Myocyte (in vitro differentiated cells): ENCODE measurements around the gene KCNG2. TPM values are rescaled to one million over a fixed set of nuclear protein-coding genes. Genes with fewer than 3 reads are reported as not detected.

Experiments
- DNase-seq: peaks from one replicate; pipeline ENCODE4 v3.0.0-alpha.2; 2012; ENCODE audit warnings: low read depth
- total RNA-seq: library from RNA; depleted of rRNA; stranded (reverse); fragments of >200 nt; gene quantifications from 2 replicates; pipeline ENCODE4 v1.2.3, GENCODE V29; 2014

Gene KCNG2
- total RNA-seq, 1 donor from 2014 or later = 0.08 TPM

- no peak for DNase-seq
Observed at GRCh38 chr18:79878741-79879378, 81.1 kb downstream of the KCNG2 start.

- DNase-seq = no peak
Observed at GRCh38 chr18:79879566-79879965, 81.8 kb downstream of the KCNG2 start.

GRCh38 chr18:79881695-79882094 is 84.0 kb downstream of the KCNG2 start:
- DNase-seq = no peak

DNA sequence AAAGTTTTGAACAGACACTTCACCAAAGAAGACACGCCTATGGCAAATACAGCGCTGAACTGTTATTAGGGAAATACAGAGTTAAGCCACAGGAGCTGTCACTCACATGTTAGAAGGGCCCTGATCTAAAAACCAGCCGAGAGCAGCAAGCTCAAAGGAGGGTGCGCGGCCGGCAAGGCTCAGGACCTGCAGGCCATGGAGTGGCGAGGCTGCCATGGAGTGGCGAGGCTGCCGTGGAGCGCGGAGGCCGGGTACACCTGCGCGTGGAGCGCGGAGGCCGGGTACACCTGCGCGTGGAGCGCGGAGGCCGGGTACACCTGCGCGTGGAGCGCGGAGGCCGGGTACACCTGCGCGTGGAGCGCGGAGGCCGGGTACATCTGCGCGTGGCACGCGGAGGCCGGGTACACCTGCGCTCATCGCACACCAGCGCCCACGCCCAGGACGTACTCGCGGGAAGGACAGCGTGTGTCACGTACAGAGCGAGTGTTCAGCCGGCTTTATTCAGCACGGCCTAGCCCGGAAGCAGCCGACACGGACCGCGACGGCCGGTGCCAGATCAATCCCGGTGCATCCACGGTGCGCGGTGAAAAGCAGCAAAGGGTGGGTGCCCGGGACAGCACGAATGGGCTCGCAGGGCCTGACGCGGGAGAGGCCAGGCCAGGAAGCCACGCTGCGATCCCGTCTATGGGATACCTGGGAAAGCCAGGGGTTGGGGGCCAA is 84.9 kb downstream of the KCNG2 start:
- DNase-seq = no peak

GRCh38 chr18:79883461-79884293 is 85.9 kb downstream of the KCNG2 start:
- no peak for DNase-seq

- DNase-seq = no peak
Observed at GRCh38 chr18:79884294-79884962, 86.7 kb downstream of the KCNG2 start.

- DNase-seq = no peak
Observed at GRCh38 chr18:79884963-79885728, 87.4 kb downstream of the KCNG2 start.

- no peak for DNase-seq
Observed at GRCh38 chr18:79887181-79888000, 89.7 kb downstream of the KCNG2 start.

DNA sequence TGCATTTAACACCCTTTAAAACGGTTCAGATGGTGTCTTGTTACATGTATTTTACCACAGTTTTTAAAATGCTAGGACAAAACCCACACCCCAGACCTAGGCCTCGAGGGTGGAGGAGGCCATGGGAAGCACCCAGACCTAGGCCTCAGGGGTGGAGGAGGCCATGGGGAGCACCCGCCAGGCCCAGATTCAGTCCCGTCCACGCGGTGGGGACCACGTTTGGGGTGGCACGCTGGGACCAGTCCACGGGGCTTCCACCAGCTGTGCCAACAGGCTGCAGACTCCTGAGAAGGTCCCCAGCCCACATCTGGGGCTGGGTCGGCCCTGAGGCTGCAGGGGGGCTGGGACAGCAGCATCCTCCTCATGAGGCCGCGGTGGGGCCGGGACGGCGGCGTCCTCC is 90.3 kb downstream of the KCNG2 start:
- no peak for DNase-seq

GRCh38 chr18:79889569-79889968 is 91.8 kb downstream of the KCNG2 start:
- no peak for DNase-seq

- no peak for DNase-seq
Observed at GRCh38 chr18:79890674-79891073, 92.9 kb downstream of the KCNG2 start.

GRCh38 chr18:79896738-79897137 is 99.0 kb downstream of the KCNG2 start:
- no peak for DNase-seq

DNA sequence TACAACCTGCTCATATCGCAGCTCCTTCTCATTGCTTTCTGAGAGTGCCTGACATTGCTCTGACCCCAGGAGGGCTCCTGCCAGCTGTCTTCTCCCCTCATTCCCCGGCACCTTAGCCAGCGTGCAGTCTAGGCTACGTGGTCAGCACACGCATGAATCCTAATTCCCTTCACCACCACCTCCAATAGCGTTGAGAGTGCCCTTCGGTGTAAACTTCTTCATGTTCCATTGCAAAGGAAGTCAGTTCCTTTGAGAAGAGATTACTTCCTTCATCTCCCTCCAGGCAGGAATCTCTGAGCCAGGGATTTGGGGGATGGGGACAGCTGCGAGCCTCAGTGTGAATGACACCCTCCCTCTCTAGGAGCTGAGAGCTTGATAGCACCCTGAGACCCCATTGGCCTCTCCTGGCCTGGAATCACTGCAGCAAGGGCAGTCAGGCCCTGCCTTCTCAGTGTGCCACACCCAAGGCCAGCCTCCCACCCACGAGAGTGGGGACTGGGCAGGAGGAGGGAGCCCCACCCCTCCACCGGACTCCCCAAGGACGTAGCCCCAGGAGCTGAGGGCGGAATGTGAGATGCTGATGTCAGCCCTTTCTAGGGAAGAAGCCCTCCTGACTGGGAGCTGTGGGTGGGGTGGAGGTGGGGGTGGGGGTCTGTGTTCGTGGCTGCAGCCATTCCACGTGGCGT is 100.3 kb downstream of the KCNG2 start:
- no peak for DNase-seq

DNA sequence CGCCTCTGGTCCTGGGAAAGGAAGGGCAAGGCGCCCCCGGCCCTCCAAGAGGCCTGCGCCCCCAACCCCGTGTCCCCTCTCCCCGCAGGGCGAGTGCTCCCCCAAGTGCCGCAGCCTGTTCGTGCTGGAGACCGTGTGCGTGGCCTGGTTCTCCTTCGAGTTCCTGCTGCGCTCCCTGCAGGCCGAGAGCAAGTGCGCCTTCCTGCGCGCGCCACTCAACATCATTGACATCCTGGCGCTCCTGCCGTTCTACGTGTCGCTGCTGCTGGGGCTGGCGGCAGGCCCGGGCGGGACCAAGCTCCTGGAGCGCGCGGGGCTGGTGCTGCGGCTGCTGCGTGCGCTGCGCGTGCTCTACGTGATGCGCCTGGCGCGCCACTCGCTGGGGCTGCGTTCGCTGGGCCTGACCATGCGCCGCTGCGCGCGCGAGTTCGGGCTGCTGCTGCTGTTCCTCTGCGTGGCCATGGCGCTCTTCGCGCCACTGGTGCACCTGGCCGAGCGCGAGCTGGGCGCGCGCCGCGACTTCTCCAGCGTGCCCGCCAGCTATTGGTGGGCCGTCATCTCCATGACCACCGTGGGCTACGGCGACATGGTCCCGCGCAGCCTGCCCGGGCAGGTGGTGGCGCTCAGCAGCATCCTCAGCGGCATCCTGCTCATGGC is 101.3 kb downstream of the KCNG2 start:
- no peak for DNase-seq

DNA sequence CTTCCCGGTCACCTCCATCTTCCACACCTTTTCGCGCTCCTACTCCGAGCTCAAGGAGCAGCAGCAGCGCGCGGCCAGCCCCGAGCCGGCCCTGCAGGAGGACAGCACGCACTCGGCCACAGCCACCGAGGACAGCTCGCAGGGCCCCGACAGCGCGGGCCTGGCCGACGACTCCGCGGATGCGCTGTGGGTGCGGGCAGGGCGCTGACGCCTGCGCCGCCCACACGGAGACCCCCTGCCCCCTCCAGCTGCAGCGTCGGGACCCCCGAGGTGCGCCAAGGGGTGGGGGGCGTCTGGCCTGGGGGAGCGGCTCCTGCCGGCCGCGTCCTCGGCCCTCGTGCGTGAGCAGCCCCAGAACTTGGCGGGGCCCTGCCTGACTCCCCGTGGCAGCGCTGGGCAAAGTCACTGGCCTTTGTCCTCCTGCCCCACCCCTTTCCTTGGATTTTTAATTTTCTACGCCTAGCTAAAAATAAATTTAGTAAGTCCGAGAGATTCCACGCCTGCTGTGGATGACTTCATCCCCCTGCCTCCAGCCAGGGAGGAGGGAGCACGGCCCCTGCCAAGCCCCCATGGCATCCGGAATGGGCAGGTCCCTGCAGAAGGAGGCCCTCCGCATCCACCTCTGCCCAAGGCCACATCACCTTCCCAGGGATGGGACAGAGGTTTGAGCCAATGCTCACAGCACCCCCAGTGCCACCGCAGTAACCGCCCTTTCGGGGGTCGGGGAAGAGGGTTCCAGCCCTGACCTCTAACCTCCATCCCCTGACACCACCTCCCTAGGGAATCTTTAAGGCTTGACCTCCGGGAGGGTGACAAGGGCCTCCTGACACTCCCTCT is 102.1 kb downstream of the KCNG2 start:
- DNase-seq = no peak

DNA sequence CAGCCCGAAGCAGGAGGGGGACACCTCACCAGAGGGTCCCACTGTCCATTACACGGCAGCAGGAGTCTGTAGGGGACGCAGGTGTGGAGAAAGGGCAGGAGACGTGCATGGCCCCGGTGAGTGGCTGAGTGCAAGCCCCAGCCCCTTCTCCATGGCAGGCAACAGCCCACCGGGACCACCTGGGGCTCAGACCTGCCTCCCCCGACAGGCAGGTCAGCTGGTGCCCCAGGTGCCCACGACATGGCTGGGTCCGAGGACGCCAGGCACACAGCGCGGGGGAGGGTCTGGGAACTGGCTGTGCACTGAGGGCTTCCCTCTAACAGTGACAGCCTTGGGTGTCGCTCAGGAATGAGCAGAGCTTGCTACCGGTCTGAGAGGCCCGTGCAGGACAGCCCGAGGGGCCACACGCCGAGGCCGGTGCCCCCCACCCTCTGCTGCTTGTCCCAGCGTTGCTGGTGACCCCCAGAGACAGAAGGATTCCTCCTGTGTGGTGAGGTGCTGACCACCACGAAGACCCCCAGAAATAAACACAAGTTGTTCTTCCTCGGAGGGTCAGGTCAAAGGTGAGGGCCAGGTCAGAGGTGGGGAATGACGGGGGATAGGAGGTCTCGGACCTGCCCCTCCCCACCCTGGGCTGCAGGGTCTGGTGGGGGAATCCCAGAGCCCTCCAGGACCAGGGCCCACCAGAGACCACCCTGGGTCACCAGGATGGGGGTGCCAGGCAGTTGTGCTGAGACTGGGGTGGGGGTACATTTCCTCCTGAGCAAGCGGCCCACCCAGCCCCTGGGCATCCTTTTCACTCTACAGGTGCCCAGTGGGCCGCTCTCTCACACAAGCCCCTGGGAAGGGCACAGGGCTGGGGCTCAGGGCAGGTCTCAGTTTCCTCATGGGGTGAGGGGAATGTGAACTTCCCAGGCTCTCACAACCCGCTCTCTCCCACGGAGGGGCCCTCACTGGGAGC is 103.2 kb downstream of the KCNG2 start:
- no peak for DNase-seq

- DNase-seq = no peak
Observed at GRCh38 chr18:79901665-79902064, 103.9 kb downstream of the KCNG2 start.
